ENCODE measurements around the gene MTFR1L. TPM values are rescaled to one million over a fixed set of nuclear protein-coding genes. Genes with fewer than 3 reads are reported as not detected.

MTFR1L gene
- total and polyA plus RNA-seq, 7 donors: 26.1 to 150 (median 106) TPM

GRCh38 chr1:25829046-25829445 lies 9.3 kb downstream of the MTFR1L start:
- peaks cover 46 to 88% (median 76%) of the 10 kb centered on the region in 4 donors for H3K36me3 ChIP-seq
- intact Hi-C loops (cut with DNase I): no loop called here
- DNase-seq: no peak
- TF ChIP-seq EP300 (IDR thresholded peaks at IDR 0.05) (no peak), POLR2A (IDR thresholded peaks at IDR 0.05) (no peak), CTCF (IDR thresholded peaks at IDR 0.05) (no peak), POLR2AphosphoS5 (IDR thresholded peaks at IDR 0.05) (no peak)
- no peaks in the 10 kb centered on the region for H3K9me3 ChIP-seq
- H3K4me3 ChIP-seq: no peak overlapping the region
- WGBS, 2 donors: 86 to 92% methylated on average over 1 of the region's 1 CpG
- no peak overlapping the region for H3K27ac ChIP-seq
- H3K27me3 ChIP-seq: no peaks in the 10 kb centered on the region
- no peaks in the 10 kb centered on the region for H3K4me1 ChIP-seq

GRCh38 chr1:25831569-25832196 lies 11.9 kb downstream of the MTFR1L start:
- no peak overlapping the region for H3K4me3 ChIP-seq
- DNase-seq: no peak
- no peak overlapping the region for H3K27ac ChIP-seq
- H3K9me3 ChIP-seq: no peaks in the 10 kb centered on the region
- 49 to 51% methylated on average over 5 of the region's 5 CpGs for WGBS, 2 donors
- no peak for TF ChIP-seq EP300 (IDR thresholded peaks at IDR 0.05)
- TF ChIP-seq CTCF (IDR thresholded peaks at IDR 0.05): no peak
- no peak for TF ChIP-seq POLR2AphosphoS5 (IDR thresholded peaks at IDR 0.05)
- TF ChIP-seq POLR2A (IDR thresholded peaks at IDR 0.05): no peak
- intact Hi-C loops (cut with DNase I): no loop called here
- peaks cover 46 to 91% (median 66%) of the 10 kb centered on the region in 4 donors for H3K36me3 ChIP-seq
- H3K4me1 ChIP-seq: no peaks in the 10 kb centered on the region
- no peaks in the 10 kb centered on the region for H3K27me3 ChIP-seq

- Histone ChIP-seq H3K4me3 (no peak overlapping the region), H3K4me1 (no peaks in the 10 kb centered on the region), H3K9me3 (no peaks in the 10 kb centered on the region), H3K27me3 (no peaks in the 10 kb centered on the region), H3K27ac (no peak overlapping the region), H3K36me3 (peaks cover 46 to 83% (median 58%) of the 10 kb centered on the region in 4 donors)
- DNase-seq: no peak
- TF ChIP-seq POLR2A (IDR thresholded peaks at IDR 0.05): no peak
- intact Hi-C loops (cut with DNase I): no loop called here
- 83 to 87% methylated on average over 6 of the region's 6 CpGs for WGBS, 2 donors
Measured at GRCh38 chr1:25832336-25833037, 12.7 kb downstream of the MTFR1L start.

- intact Hi-C loops (cut with DNase I): no loop called here
- Histone ChIP-seq H3K36me3 (peaks cover 40 to 77% (median 52%) of the 10 kb centered on the region in 4 donors), H3K4me3 (no peak overlapping the region), H3K27me3 (no peaks in the 10 kb centered on the region), H3K9me3 (no peaks in the 10 kb centered on the region), H3K27ac (no peak overlapping the region), H3K4me1 (no peaks in the 10 kb centered on the region)
- no peak for DNase-seq
- TF ChIP-seq POLR2AphosphoS5 (IDR thresholded peaks at IDR 0.05) (no peak), CTCF (IDR thresholded peaks at IDR 0.05) (no peak), POLR2A (IDR thresholded peaks at IDR 0.05) (no peak), EP300 (IDR thresholded peaks at IDR 0.05) (no peak)
- WGBS, 2 donors: 96 to 98% methylated on average over 5 of the region's 5 CpGs
Measured at GRCh38 chr1:25833158-25833557, 13.4 kb downstream of the MTFR1L start.

GRCh38 chr1:25834894-25835293 lies 15.1 kb downstream of the MTFR1L start:
- intact Hi-C loops (cut with DNase I): no loop called here

More at GRCh38 chr1:25834894-25835293, 15.1 kb downstream of the MTFR1L start:
- 62 to 78% methylated on average over 3 of the region's 3 CpGs for WGBS, 2 donors
- peaks cover 29 to 59% (median 35%) of the 10 kb centered on the region in 4 donors for H3K36me3 ChIP-seq
- no peaks in the 10 kb centered on the region for H3K27me3 ChIP-seq
- no peaks in the 10 kb centered on the region for H3K9me3 ChIP-seq
- H3K4me3 ChIP-seq: no peak overlapping the region
- no peak overlapping the region for H3K27ac ChIP-seq
- H3K4me1 ChIP-seq: no peaks in the 10 kb centered on the region
- no peak for TF ChIP-seq EP300 (IDR thresholded peaks at IDR 0.05)
- DNase-seq: no peak
